HG03460 (cell line): ENCODE data around the gene ZDHHC22.

Source experiments
- ATAC-seq: cut with Tn5 transposase; IDR thresholded peaks from one replicate; pipeline ENCODE4 v1.9.1; 2021; ENCODE audit not compliant: unreplicated experiment

ZDHHC22 gene

GRCh38 chr14:77085538-77085937 is 56.1 kb downstream of the ZDHHC22 start:
- ATAC-seq, result no peak

GRCh38 chr14:77084985-77085384 is 56.6 kb downstream of the ZDHHC22 start:
- no peak for ATAC-seq

GRCh38 chr14:77083082-77083481 is 58.5 kb downstream of the ZDHHC22 start:
- no peak for ATAC-seq

- no peak for ATAC-seq
Measured at GRCh38 chr14:77082356-77082755, 59.2 kb downstream of the ZDHHC22 start.
